Measurements from ENCODE around the gene LRP3. TPM values are rescaled to one million over a fixed set of nuclear protein-coding genes. Genes with fewer than 3 reads are reported as not detected.
"Not testable (repeated sequence)": the region's sequence is repeated elsewhere in the genome, so short reads cannot be mapped to it uniquely, and the experiment has no call there.

Gene LRP3
- total and polyA plus RNA-seq, 7 donors = 3.9 to 31.5 (median 17.1) TPM

- peak overlapping the region; percentile 91 to 96 (median 94) for H3K27ac ChIP-seq
- H3K27me3 ChIP-seq = no peaks in the 10 kb centered on the region
- peak overlapping the region; percentile 41 to 86 (median 78) for H3K4me3 ChIP-seq
- peak; percentile 89 for DNase-seq
- H3K36me3 ChIP-seq = no peaks in the 10 kb centered on the region
- H3K9me3 ChIP-seq = no peaks in the 10 kb centered on the region
- intact Hi-C loops (cut with DNase I) = loop anchor here (2.0 to 10.0 kb wide), 4 partner anchors 33 to 503 kb away; partner anchors contain the start of genes ANKRD27, CEBPA, FAAP24 and RGS9BP
- H3K4me1 ChIP-seq = peaks cover 0 to 30% (median 25%) of the 10 kb centered on the region in 4 donors
- WGBS, 2 donors = 0% methylated on average over 38 of the region's 38 CpGs
- TF ChIP-seq CTCF (IDR thresholded peaks at IDR 0.05) (peak in 3 of 4 experiments; percentile 30 to 49 (median 46)), EP300 (IDR thresholded peaks at IDR 0.05) (no peak), POLR2A (IDR thresholded peaks at IDR 0.05) (no peak), POLR2AphosphoS5 (IDR thresholded peaks at IDR 0.05) (peak in 1 of 4 donors; percentile 14)
These were observed 16.6 kb upstream of the LRP3 start for GRCh38 chr19:33177417-33177979.

GRCh38 chr19:33186431-33187182, 7.5 kb upstream of the LRP3 start:
- WGBS, 2 donors = 43 to 51% methylated on average over 11 of the region's 11 CpGs
- Histone ChIP-seq H3K27me3 (no peaks in the 10 kb centered on the region), H3K4me1 (peaks cover 0 to 6% (median 0%) of the 10 kb centered on the region in 4 donors), H3K4me3 (no peak overlapping the region), H3K9me3 (no peaks in the 10 kb centered on the region), H3K27ac (no peak overlapping the region), H3K36me3 (no peaks in the 10 kb centered on the region)
- intact Hi-C loops (cut with DNase I) = no loop called here
- no peak for DNase-seq
- TF ChIP-seq POLR2AphosphoS5 (IDR thresholded peaks at IDR 0.05) = no peak
- no peak for TF ChIP-seq EP300 (IDR thresholded peaks at IDR 0.05)
- TF ChIP-seq POLR2A (IDR thresholded peaks at IDR 0.05) = no peak
- no peak for TF ChIP-seq CTCF (IDR thresholded peaks at IDR 0.05)

GRCh38 chr19:33187183-33187540, 7.0 kb upstream of the LRP3 start:
- no peak for DNase-seq
- intact Hi-C loops (cut with DNase I) = no loop called here
- no peaks in the 10 kb centered on the region for H3K36me3 ChIP-seq
- H3K4me3 ChIP-seq = no peak overlapping the region
- peaks cover 0 to 6% (median 0%) of the 10 kb centered on the region in 4 donors for H3K4me1 ChIP-seq
- no peaks in the 10 kb centered on the region for H3K9me3 ChIP-seq
- H3K27ac ChIP-seq = no peak overlapping the region
- WGBS, 2 donors = 13 to 41% methylated on average over 8 of the region's 8 CpGs
- H3K27me3 ChIP-seq = no peaks in the 10 kb centered on the region
- TF ChIP-seq CTCF (IDR thresholded peaks at IDR 0.05) (no peak), POLR2A (IDR thresholded peaks at IDR 0.05) (no peak), POLR2AphosphoS5 (IDR thresholded peaks at IDR 0.05) (no peak), EP300 (IDR thresholded peaks at IDR 0.05) (no peak)

- TF ChIP-seq POLR2AphosphoS5 (IDR thresholded peaks at IDR 0.05) = no peak
- TF ChIP-seq CTCF (IDR thresholded peaks at IDR 0.05) = no peak
- no peak for TF ChIP-seq EP300 (IDR thresholded peaks at IDR 0.05)
- no peak for TF ChIP-seq POLR2A (IDR thresholded peaks at IDR 0.05)
- no peaks in the 10 kb centered on the region for H3K27me3 ChIP-seq
- no peak overlapping the region for H3K27ac ChIP-seq
- peaks cover 0 to 4% (median 2%) of the 10 kb centered on the region in 4 donors for H3K4me1 ChIP-seq
- 0% methylated on average over 1 of the region's 1 CpG for WGBS, 2 donors
- no peak for DNase-seq
- H3K4me3 ChIP-seq = no peak overlapping the region
- intact Hi-C loops (cut with DNase I) = no loop called here
- H3K36me3 ChIP-seq = no peaks in the 10 kb centered on the region
- no peaks in the 10 kb centered on the region for H3K9me3 ChIP-seq
These were observed 4.7 kb upstream of the LRP3 start for GRCh38 chr19:33189453-33189852.

GRCh38 chr19:33191092-33191491, 3.0 kb upstream of the LRP3 start:
- DNase-seq; H3K36me3 ChIP-seq; H3K4me3 ChIP-seq; intact Hi-C loops (cut with DNase I); H3K9me3 ChIP-seq; H3K27me3 ChIP-seq; H3K27ac ChIP-seq: not testable (repeated sequence)
- H3K4me1 ChIP-seq = peaks cover 0 to 16% (median 12%) of the 10 kb centered on the region in 4 donors
- 89 to 93% methylated on average over 4 of the region's 4 CpGs for WGBS, 2 donors

Data from sigmoid colon (tissue), 7 donors.